Tibial artery (tissue), 4 donors: Measurements from ENCODE around the gene MICU1.

Source experiments
- DNase-seq, 2 donors: peaks; one replicate each; pipeline ENCODE4 v3.0.0-alpha.2; 2019
- H3K27ac ChIP-seq, 2 donors: fragments of 200-600 bp; sonication (generic) in 1 of 2; 1 replicate in 1 of 2; 2 replicates in 1 of 2; pipeline ENCODE4 v1.5.1; 2018 to 2019; ENCODE audit warnings: mild to moderate bottlenecking in 1 of 2
- H3K27me3 ChIP-seq, 2 donors: fragments of 200-600 bp; sonication (generic) in 1 of 2; one replicate each; pipeline versions ENCODE4 v1.5.1 to v1.6.0; 2016 to 2019
- H3K36me3 ChIP-seq, 3 donors: fragments of 200-600 bp; sonication (generic) in 2 of 3; one replicate each; pipeline ENCODE4 v1.5.1; 2016 to 2019; ENCODE audit warnings: mild to moderate bottlenecking in 2 of 3
- H3K4me1 ChIP-seq, 4 donors: fragments of 200-600 bp; sonication (generic) in 2 of 4; 1 replicate in 3 of 4; 2 replicates in 1 of 4; pipeline ENCODE4 v1.5.1; 2016 to 2019
- H3K4me3 ChIP-seq, 2 donors: fragments of 200-600 bp; sonication (generic) in 1 of 2; 1 replicate in 1 of 2; 2 replicates in 1 of 2; pipeline ENCODE4 v1.5.1; 2018 to 2019; ENCODE audit warnings: mild to moderate bottlenecking in 2 of 2
- H3K9me3 ChIP-seq, 3 donors: fragments of 200-600 bp; sonication (generic) in 1 of 3; one replicate each; pipeline ENCODE4 v1.5.1; 2016 to 2019
- CTCF ChIP-seq, 2 experiments: fragments of 200-600 bp in 1 of 2; fragments of 450-650 bp in 1 of 2; IDR thresholded peaks; one replicate each; pipeline ENCODE4 v1.5.1; 2017 to 2019; ENCODE audit warnings: antibody characterized with exemption in 2 of 2, mild to moderate bottlenecking in 1 of 2, moderate library complexity in 1 of 2
- intact Hi-C: fragments of 100-400 bp; cut with DNase I; formaldehyde crosslinking; loops from one replicate; pipeline ENCODE4 v1.15.0; 2023; ENCODE audit warnings: low total_unique reads

Gene MICU1

GRCh38 chr10:72379776-72380175, 246.1 kb downstream of the MICU1 start:
- H3K4me3 ChIP-seq, result no peak overlapping the region
- H3K9me3 ChIP-seq, result no peaks in the 10 kb centered on the region
- H3K27ac ChIP-seq, result no peak overlapping the region
- H3K36me3 ChIP-seq, result peaks cover 0 to 11% (median 0%) of the 10 kb centered on the region in 3 donors
- intact Hi-C loops, result no loop called here
- no peak for TF ChIP-seq CTCF (IDR thresholded peaks at IDR 0.05)
- H3K27me3 ChIP-seq, result no peaks in the 10 kb centered on the region
- no peak for DNase-seq
- no peaks in the 10 kb centered on the region for H3K4me1 ChIP-seq

DNA sequence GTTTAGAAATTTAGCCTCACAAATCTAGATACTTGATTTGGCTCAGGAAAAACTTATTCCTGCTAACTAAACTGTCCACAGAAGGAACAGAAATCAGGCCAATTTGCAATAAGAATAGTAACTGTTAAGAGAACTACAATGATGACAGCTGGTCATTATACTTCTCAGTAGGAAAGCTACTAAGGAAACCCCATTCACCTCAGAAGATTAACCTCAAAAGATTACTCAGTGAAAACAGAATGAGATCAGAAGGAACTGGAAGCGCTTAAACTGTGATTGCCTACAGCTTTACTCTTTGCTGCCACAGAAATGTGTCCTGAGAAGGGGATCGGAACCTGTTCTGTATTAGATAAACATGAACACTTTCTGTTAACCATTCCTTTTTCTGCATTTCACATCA, 246.8 kb downstream of the MICU1 start:
- Histone ChIP-seq H3K9me3 (no peaks in the 10 kb centered on the region), H3K27ac (no peak overlapping the region), H3K36me3 (peaks cover 0 to 17% (median 2%) of the 10 kb centered on the region in 3 donors), H3K27me3 (no peaks in the 10 kb centered on the region), H3K4me3 (no peak overlapping the region), H3K4me1 (no peaks in the 10 kb centered on the region)
- intact Hi-C loops, result no loop called here
- DNase-seq, result no peak
- TF ChIP-seq CTCF (IDR thresholded peaks at IDR 0.05), result no peak

DNA sequence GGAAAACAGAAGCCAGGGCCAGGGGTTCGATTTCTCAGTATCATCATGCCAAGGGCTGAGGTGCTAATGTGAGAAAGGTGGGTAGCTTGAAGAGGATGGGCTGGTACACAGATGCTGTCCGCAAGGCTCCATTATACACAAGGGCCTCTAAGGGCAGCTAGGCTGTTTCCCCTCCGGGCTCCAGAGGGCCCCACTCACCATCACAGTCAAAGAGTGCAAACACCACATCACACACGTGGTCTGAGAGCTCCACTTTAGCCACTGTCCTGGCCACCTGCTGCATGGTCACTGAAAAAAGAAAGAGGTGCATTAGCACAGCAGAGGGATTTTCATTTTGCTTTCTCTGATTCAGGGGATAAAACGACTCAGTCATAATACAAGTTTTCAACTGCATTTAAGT, 250.3 kb downstream of the MICU1 start:
- no peaks in the 10 kb centered on the region for H3K9me3 ChIP-seq
- no peak for TF ChIP-seq CTCF (IDR thresholded peaks at IDR 0.05)
- H3K4me1 ChIP-seq, result no peaks in the 10 kb centered on the region
- no peak overlapping the region for H3K4me3 ChIP-seq
- H3K36me3 ChIP-seq, result peaks cover 0 to 43% (median 9%) of the 10 kb centered on the region in 3 donors
- no peaks in the 10 kb centered on the region for H3K27me3 ChIP-seq
- no peak overlapping the region for H3K27ac ChIP-seq
- intact Hi-C loops, result no loop called here
- DNase-seq, result no peak

DNA sequence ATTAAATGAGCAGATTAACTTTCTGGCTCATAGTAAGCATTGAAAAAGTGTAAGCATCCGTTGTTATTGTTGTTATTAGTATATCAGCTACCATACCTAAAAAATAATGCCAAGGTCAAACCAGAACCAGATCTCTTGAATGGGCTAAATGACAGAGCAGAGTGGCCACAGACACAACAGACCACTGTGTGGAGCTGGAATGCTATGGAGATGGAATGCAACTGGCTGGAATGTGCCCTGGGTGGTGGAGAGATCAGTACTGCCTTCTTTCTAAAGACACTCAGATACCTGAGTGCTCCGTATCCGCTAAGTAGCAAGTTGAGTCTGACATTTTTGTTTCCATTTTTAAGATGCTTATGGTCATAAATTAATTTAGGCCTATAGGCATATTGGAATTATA, 250.7 kb downstream of the MICU1 start:
- intact Hi-C loops, result no loop called here
- Histone ChIP-seq H3K27ac (no peak overlapping the region), H3K4me1 (no peaks in the 10 kb centered on the region), H3K9me3 (no peaks in the 10 kb centered on the region), H3K27me3 (no peaks in the 10 kb centered on the region), H3K4me3 (no peak overlapping the region), H3K36me3 (peaks cover 0 to 43% (median 9%) of the 10 kb centered on the region in 3 donors)
- no peak for TF ChIP-seq CTCF (IDR thresholded peaks at IDR 0.05)
- no peak for DNase-seq

DNA sequence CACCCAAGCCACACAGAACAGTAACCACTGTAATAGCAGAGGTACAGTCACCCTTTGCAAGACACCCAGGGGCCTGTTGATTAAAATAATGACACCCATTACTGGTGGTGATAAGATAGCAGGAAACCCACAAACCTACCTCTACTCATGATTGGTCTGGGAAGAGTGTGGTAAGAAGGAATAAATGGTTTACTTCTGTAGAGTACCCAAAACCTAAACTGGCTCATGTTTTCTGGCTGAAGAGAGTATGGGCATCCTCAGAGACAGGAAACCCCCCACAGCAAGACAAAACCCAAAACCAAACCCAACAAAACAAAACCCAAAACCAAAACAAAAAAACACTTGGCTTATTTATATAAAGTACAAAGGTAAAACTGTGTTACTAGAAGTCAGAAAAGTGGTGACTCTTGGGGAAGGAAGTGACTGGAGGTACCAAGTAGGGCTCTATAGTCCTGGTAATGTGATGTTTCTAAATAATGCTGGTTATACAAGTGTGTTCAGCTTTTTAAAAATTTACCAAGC, 255.6 kb downstream of the MICU1 start:
- no peak for TF ChIP-seq CTCF (IDR thresholded peaks at IDR 0.05)
- Histone ChIP-seq H3K27ac (no peak overlapping the region), H3K36me3 (peaks cover 9 to 80% (median 29%) of the 10 kb centered on the region in 3 donors), H3K9me3 (no peaks in the 10 kb centered on the region), H3K4me3 (no peak overlapping the region), H3K27me3 (no peaks in the 10 kb centered on the region), H3K4me1 (no peaks in the 10 kb centered on the region)
- intact Hi-C loops, result no loop called here
- no peak for DNase-seq
